HepG2 (cell line): ENCODE measurements around the gene ATP6V0E2. TPM values are rescaled to one million over a fixed set of nuclear protein-coding genes. Genes with fewer than 3 reads are reported as not detected.

ENCODE experiments used
- ATAC-seq: fragments of 200-7000 bp; cut with Tn5 transposase; 3 replicates; pipeline ENCODE4 v1.9.1; 2020; ENCODE audit warnings: mild to moderate bottlenecking, moderate library complexity
- BruUV-seq: library from RNA; stranded (reverse); fragments of 400-500 nt; replicated peaks from 2 replicates; lab custom pipeline; 2021; lab: Mats Ljungman, UMichigan
- CTCF ChIA-PET: fragments of 300-600 bp; formaldehyde crosslinking; extraction: SDS; loops from one replicate; lab custom pipeline; 2021; ENCODE audit warnings: low total read pairs, inconsistent platforms, low intra/inter-chr PET ratio; lab: Yijun Ruan, JAX
- POLR2A ChIA-PET: fragments of 350-600 bp; sonication (Branson Sonifier 250); formaldehyde crosslinking; loops from one replicate; lab custom pipeline; 2020; ENCODE audit warnings: antibody characterized with exemption, inconsistent platforms; lab: Yijun Ruan, JAX
- DNase-seq: peaks from one replicate; pipeline ENCODE4 v3.0.0-alpha.2; 2015; ENCODE audit warnings: low spot score
- FAIRE-seq: peaks from 3 replicates; lab custom pipeline; 2011; peaks lifted over from hg19 to GRCh38; lab: Jason Lieb, UNC
- H2AFZ ChIP-seq: one replicate; pipeline ENCODE4 v1.6.1; 2011; ENCODE audit warnings: low read length, inconsistent platforms
- H3K27ac ChIP-seq: fragments of 300-600 bp; 3 replicates; pipeline ENCODE4 v1.8.0; 2011; ENCODE audit warnings: mixed run types, mild to moderate bottlenecking, mixed read lengths, low read length, inconsistent platforms; ENCODE audit not compliant: insufficient read depth; ENCODE audit errors: extremely low read length
- H3K27me3 ChIP-seq, 2 experiments: fragments of 200-600 bp in 1 of 2; 2 replicates in 1 of 2; 3 replicates in 1 of 2; pipeline versions ENCODE4 v1.6.0 to v1.8.0; 2011; ENCODE audit warnings: low read length in 2 of 2, mild to moderate bottlenecking in 2 of 2, moderate library complexity in 2 of 2, inconsistent platforms in 1 of 2; ENCODE audit not compliant: insufficient read depth in 2 of 2, control insufficient read depth in 1 of 2
- H3K36me3 ChIP-seq, 2 experiments: fragments of 200-600 bp in 1 of 2; replicated peaks in 1 of 2; 2 replicates in 1 of 2; 3 replicates in 1 of 2; pipeline versions ENCODE4 v1.5.1 to v1.8.0; 2011; ENCODE audit warnings: low read length in 2 of 2, inconsistent platforms in 1 of 2; ENCODE audit not compliant: insufficient read depth in 2 of 2, control insufficient read depth in 1 of 2
- H3K4me1 ChIP-seq: 2 replicates; pipeline ENCODE4 v1.5.1; 2012; ENCODE audit warnings: low read length, inconsistent platforms; ENCODE audit not compliant: insufficient read depth
- H3K4me2 ChIP-seq: 2 replicates; pipeline ENCODE4 v1.6.0; 2011; ENCODE audit warnings: low read depth, low read length, inconsistent platforms
- H3K4me3 ChIP-seq, 3 experiments: fragments of 200-600 bp in 1 of 3; sonication (generic), shearing (Covaris generic) in 1 of 3; replicated peaks in 1 of 3; 2 replicates each; pipeline ENCODE4 v1.5.1; 2011 to 2016; ENCODE audit warnings: low read length in 3 of 3, inconsistent platforms in 2 of 3, low read depth in 2 of 3, mild to moderate bottlenecking in 2 of 3, control low read depth in 1 of 3, mixed read lengths in 1 of 3; ENCODE audit not compliant: insufficient read depth in 1 of 3
- H3K79me2 ChIP-seq: one replicate; pipeline ENCODE4 v1.6.1; 2011; ENCODE audit warnings: low read length, inconsistent platforms; ENCODE audit not compliant: insufficient read depth
- H3K9ac ChIP-seq: 2 replicates; pipeline ENCODE4 v1.6.0; 2011; ENCODE audit warnings: mild to moderate bottlenecking, low read depth, low read length, inconsistent platforms; ENCODE audit not compliant: insufficient read depth
- H3K9me3 ChIP-seq: 2 replicates; pipeline ENCODE4 v1.5.1; 2012; ENCODE audit warnings: mild to moderate bottlenecking, low read length
- H4K20me1 ChIP-seq: 2 replicates; pipeline ENCODE4 v1.6.0; 2011; ENCODE audit warnings: inconsistent platforms, mild to moderate bottlenecking, low read length, moderate library complexity; ENCODE audit not compliant: insufficient read depth
- AHDC1 ChIP-seq: sonication (generic); formaldehyde crosslinking; IDR thresholded peaks from 2 replicates; pipeline ENCODE4 v1.5.1; 2020; ENCODE audit warnings: mild to moderate bottlenecking, missing genetic modification reagents, borderline replicate concordance
- HNRNPLL ChIP-seq: fragments of 200-400 bp; formaldehyde crosslinking; IDR thresholded peaks from 2 replicates; pipeline ENCODE4 v1.6.1; 2017; ENCODE audit warnings: mild to moderate bottlenecking, low read depth, low read length; ENCODE audit not compliant: poor library complexity, severe bottlenecking
- SOX5 ChIP-seq: IDR thresholded peaks from 2 replicates; pipeline ENCODE4 v1.6.1; 2016; ENCODE audit warnings: borderline replicate concordance
- SOX6 ChIP-seq, 2 experiments: fragments of 450-650 bp in 1 of 2; sonication (generic) in 1 of 2; formaldehyde crosslinking in 1 of 2; IDR thresholded peaks; 2 replicates each; pipeline versions ENCODE4 v1.4.0 to v1.6.1; 2017 to 2020; ENCODE audit warnings: antibody characterized with exemption in 1 of 2, mild to moderate bottlenecking in 1 of 2, missing genetic modification reagents in 1 of 2
- TCF12 ChIP-seq, 2 experiments: fragments of 450-650 bp in 1 of 2; sonication (generic) in 1 of 2; formaldehyde crosslinking in 1 of 2; IDR thresholded peaks; 2 replicates each; pipeline versions ENCODE4 v1.6.1 to v1.8.0; 2017 to 2022; ENCODE audit warnings: antibody characterized with exemption in 1 of 2, mild to moderate bottlenecking in 1 of 2, missing genetic modification reagents in 1 of 2, moderate library complexity in 1 of 2
- ZC3H13 ChIP-seq: sonication (generic); formaldehyde crosslinking; IDR thresholded peaks from 2 replicates; pipeline ENCODE4 v1.8.1; 2023; ENCODE audit warnings: mild to moderate bottlenecking, missing genetic modification reagents, moderate library complexity
- WGBS: methylation state at CpG from one replicate; pipeline ENCODE4 v1.1.6; 2017; ENCODE audit warnings: low lambda C conversion rate; 5-methylcytosine and 5-hydroxymethylcytosine counted together
- in situ Hi-C: cut with HindIII; loops from 2 replicates; pipeline ENCODE4 v1.10.0; 2017; ENCODE audit warnings: low pct_unique_long_range_greater_than_20kb; ENCODE audit not compliant: extremely low pct_ligation_motif_present
- intact Hi-C: fragments of 100-400 bp; cut with micrococcal nuclease; formaldehyde crosslinking; loops from one replicate; pipeline ENCODE4 v1.10.0; 2022; ENCODE audit not compliant: unreplicated experiment
- polyA plus RNA-seq, 8 experiments: library from polyadenylated mRNA; depleted of rRNA in 3 of 8; stranded (reverse) in 7 of 8; unstranded in 1 of 8; fragments of >200 nt; fragmentation: Illumina TruSeq in 4 of 8; extraction: Trizol in 4 of 8; gene quantifications; 2 replicates each; pipeline versions ENCODE4 v1.2.1 to v1.2.3, GENCODE V29; 2011 to 2016; ENCODE audit warnings: low read depth in 4 of 8, missing spikeins in 1 of 8, mixed read lengths in 1 of 8; ENCODE audit not compliant: insufficient read depth in 1 of 8
- total RNA-seq, 5 experiments: library from RNA; depleted of rRNA; stranded (reverse); fragments of >200 nt; fragmentation: Illumina TruSeq; extraction: Trizol; gene quantifications; 2 replicates each; pipeline ENCODE4 v1.2.3, GENCODE V29; 2016; ENCODE audit warnings: low read depth in 1 of 5
- TF ChIP-seq, protein P1 (sequence below): sonication (generic); formaldehyde crosslinking; IDR thresholded peaks from 2 replicates; pipeline ENCODE4 v1.5.1; 2020; ENCODE audit warnings: mild to moderate bottlenecking, moderate library complexity, missing genetic modification reagents
- TF ChIP-seq, protein P2 (sequence below): sonication (generic); formaldehyde crosslinking; IDR thresholded peaks from 2 replicates; pipeline ENCODE4 v1.4.0; 2020; ENCODE audit warnings: missing genetic modification reagents, borderline replicate concordance

ATP6V0E2 gene
- total and polyA plus RNA-seq, 2 of the 13 experiments (the other 11 are each of a cell fraction or from before 2014, with no cell fraction given): 36.8 to 203 TPM

GRCh38 chr7:149873970-149874643 is 338 bp downstream of the ATP6V0E2 start:
- no TSS peak for BruUV-seq
- FAIRE-seq (no peak), DNase-seq (no peak), ATAC-seq (peak; percentile 62)
- POLR2A ChIA-PET: interaction anchor here (1.3 to 1.4 kb wide), 2 partner anchors 9 to 12 kb away, joined by 4 read pairs; no protein-coding TSS in a partner anchor
- H3K4me2 ChIP-seq: peak overlapping the region; percentile 85
- in situ Hi-C loops (loop anchor here (25.0 kb wide), 1 partner anchor 163 kb away; no protein-coding TSS in a partner anchor), intact Hi-C loops (loop anchor here (2.0 kb wide), 1 partner anchor 35 kb away; the partner anchor contains the start of gene ZNF862)
- H4K20me1 ChIP-seq: no peaks in the 10 kb centered on the region
- H3K36me3 ChIP-seq: peaks cover 1 to 12% of the 10 kb centered on the region in 2 experiments; a peak in 2 of 5 replicates
- peaks cover 33% of the 10 kb centered on the region for H3K4me1 ChIP-seq
- no peak overlapping the region for H2AFZ ChIP-seq
- no peaks in the 10 kb centered on the region for H3K9me3 ChIP-seq
- H3K9ac ChIP-seq: peak overlapping the region; percentile 70
- H3K27me3 ChIP-seq: no peaks in the 10 kb centered on the region
- 5% methylated on average over 4 of the region's 46 CpGs for WGBS
- H3K4me3 ChIP-seq: peak overlapping the region; percentile 69 to 80 (median 76)
- peak overlapping the region; percentile 71 for H3K27ac ChIP-seq
- CTCF ChIA-PET: no interaction called here
- H3K79me2 ChIP-seq: peaks cover 8% of the 10 kb centered on the region
- TF ChIP-seq SOX5 (CRISPR knock-in tag) (no peak), HNRNPLL (peak; percentile 54), SOX6 (IDR thresholded peaks at IDR 0.05) (no peak), SOX6 (CRISPR knock-in tag; IDR thresholded peaks at IDR 0.05) (peak; percentile 65), ZC3H13 (CRISPR knock-in tag) (0 out of 2 replicates have a peak, but pooled peaks have one; percentile 17), AHDC1 (CRISPR knock-in tag) (no peak), TCF12 (IDR thresholded peaks at IDR 0.05) (no peak), TCF12 (CRISPR knock-in tag; IDR thresholded peaks at IDR 0.05) (0 out of 2 replicates have a peak, but pooled peaks have one; percentile 31)
- TF ChIP-seq, protein P1, sequence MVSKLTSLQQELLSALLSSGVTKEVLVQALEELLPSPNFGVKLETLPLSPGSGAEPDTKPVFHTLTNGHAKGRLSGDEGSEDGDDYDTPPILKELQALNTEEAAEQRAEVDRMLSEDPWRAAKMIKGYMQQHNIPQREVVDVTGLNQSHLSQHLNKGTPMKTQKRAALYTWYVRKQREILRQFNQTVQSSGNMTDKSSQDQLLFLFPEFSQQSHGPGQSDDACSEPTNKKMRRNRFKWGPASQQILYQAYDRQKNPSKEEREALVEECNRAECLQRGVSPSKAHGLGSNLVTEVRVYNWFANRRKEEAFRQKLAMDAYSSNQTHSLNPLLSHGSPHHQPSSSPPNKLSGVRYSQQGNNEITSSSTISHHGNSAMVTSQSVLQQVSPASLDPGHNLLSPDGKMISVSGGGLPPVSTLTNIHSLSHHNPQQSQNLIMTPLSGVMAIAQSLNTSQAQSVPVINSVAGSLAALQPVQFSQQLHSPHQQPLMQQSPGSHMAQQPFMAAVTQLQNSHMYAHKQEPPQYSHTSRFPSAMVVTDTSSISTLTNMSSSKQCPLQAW (CRISPR knock-in tag): no peak
- TF ChIP-seq, protein P2, sequence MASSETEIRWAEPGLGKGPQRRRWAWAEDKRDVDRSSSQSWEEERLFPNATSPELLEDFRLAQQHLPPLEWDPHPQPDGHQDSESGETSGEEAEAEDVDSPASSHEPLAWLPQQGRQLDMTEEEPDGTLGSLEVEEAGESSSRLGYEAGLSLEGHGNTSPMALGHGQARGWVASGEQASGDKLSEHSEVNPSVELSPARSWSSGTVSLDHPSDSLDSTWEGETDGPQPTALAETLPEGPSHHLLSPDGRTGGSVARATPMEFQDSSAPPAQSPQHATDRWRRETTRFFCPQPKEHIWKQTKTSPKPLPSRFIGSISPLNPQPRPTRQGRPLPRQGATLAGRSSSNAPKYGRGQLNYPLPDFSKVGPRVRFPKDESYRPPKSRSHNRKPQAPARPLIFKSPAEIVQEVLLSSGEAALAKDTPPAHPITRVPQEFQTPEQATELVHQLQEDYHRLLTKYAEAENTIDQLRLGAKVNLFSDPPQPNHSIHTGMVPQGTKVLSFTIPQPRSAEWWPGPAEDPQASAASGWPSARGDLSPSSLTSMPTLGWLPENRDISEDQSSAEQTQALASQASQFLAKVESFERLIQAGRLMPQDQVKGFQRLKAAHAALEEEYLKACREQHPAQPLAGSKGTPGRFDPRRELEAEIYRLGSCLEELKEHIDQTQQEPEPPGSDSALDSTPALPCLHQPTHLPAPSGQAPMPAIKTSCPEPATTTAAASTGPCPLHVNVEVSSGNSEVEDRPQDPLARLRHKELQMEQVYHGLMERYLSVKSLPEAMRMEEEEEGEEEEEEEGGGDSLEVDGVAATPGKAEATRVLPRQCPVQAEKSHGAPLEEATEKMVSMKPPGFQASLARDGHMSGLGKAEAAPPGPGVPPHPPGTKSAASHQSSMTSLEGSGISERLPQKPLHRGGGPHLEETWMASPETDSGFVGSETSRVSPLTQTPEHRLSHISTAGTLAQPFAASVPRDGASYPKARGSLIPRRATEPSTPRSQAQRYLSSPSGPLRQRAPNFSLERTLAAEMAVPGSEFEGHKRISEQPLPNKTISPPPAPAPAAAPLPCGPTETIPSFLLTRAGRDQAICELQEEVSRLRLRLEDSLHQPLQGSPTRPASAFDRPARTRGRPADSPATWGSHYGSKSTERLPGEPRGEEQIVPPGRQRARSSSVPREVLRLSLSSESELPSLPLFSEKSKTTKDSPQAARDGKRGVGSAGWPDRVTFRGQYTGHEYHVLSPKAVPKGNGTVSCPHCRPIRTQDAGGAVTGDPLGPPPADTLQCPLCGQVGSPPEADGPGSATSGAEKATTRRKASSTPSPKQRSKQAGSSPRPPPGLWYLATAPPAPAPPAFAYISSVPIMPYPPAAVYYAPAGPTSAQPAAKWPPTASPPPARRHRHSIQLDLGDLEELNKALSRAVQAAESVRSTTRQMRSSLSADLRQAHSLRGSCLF (CRISPR knock-in tag): no peak
